Subcutaneous adipose tissue (tissue), 4 donors: ENCODE data around the gene C5. TPM values are rescaled to one million over a fixed set of nuclear protein-coding genes. Genes with fewer than 3 reads are reported as not detected.

Experiments
- total RNA-seq, 4 donors: library from RNA; depleted of rRNA; stranded (reverse); fragments of >200 nt; gene quantifications; one replicate each; pipeline ENCODE4 v1.1.0, GENCODE V29; 2016
- TF ChIP-seq, protein P1 (sequence below): fragments of 450-650 bp; IDR thresholded peaks from one replicate; pipeline ENCODE4 v1.5.1; 2016; ENCODE audit warnings: low read depth, mild to moderate bottlenecking, control low read depth, antibody characterized with exemption, moderate library complexity

C5 gene
- total RNA-seq, 4 donors from 2014 or later, result 13.6 to 23.7 (median 16.5) TPM

DNA sequence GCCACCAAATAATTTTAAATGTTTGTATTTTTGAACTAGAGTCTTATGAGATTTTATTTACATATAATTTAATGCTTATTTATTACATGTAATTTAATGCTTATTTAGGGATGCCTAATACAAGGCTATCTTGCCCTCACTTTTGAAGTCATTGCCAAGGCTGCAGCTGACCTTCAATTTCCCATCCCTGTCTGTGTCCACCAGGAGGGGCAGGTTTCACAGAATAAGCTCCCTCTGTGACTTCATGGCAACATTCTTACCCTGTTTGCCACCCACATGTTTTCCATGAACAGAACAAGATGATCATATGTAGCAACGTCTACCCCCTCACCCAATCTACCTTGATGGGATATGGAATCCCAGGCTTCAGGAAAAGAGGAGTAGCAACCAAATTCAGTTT, 27.0 kb downstream of the C5 start:
- TF ChIP-seq, protein P1, sequence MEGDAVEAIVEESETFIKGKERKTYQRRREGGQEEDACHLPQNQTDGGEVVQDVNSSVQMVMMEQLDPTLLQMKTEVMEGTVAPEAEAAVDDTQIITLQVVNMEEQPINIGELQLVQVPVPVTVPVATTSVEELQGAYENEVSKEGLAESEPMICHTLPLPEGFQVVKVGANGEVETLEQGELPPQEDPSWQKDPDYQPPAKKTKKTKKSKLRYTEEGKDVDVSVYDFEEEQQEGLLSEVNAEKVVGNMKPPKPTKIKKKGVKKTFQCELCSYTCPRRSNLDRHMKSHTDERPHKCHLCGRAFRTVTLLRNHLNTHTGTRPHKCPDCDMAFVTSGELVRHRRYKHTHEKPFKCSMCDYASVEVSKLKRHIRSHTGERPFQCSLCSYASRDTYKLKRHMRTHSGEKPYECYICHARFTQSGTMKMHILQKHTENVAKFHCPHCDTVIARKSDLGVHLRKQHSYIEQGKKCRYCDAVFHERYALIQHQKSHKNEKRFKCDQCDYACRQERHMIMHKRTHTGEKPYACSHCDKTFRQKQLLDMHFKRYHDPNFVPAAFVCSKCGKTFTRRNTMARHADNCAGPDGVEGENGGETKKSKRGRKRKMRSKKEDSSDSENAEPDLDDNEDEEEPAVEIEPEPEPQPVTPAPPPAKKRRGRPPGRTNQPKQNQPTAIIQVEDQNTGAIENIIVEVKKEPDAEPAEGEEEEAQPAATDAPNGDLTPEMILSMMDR, result no peak

DNA sequence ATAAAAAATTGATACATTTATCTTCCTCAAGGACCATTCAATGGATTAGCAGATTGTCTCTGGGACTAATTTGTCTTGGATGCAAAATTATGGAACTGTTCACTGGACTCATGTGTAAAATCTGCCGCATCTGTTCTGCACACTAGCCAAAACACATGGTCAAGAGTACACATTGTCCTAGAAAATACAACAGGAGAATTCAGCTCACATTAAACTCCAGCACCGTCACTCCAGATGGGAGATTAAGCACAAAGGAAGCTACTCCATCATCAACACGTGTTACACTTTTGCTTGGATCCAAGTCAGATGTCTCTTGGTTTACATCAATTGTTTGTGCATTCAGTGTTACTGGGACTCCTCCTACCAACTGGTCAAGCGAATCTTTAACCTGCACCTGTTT, 28.8 kb downstream of the C5 start:
- TF ChIP-seq, protein P1, result no peak

DNA sequence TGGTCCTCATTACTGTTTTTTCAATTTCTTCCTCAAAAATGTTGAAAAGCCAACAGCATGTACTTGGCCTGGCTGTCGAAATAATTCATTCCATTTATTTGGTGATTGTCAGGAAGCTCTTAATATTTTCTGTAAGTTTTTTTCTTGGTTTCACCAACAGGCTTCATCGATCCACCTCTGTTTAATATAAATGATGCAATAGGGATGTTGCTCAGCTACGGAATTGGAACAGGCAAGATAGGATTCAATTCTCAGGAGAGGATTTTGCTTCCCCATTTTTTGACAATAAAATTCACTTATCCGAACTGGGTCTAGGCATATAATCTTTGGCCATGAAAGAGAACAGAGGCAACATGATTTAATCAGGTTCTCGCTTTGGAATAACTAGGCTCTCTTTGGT, 30.8 kb downstream of the C5 start:
- TF ChIP-seq, protein P1, result no peak

DNA sequence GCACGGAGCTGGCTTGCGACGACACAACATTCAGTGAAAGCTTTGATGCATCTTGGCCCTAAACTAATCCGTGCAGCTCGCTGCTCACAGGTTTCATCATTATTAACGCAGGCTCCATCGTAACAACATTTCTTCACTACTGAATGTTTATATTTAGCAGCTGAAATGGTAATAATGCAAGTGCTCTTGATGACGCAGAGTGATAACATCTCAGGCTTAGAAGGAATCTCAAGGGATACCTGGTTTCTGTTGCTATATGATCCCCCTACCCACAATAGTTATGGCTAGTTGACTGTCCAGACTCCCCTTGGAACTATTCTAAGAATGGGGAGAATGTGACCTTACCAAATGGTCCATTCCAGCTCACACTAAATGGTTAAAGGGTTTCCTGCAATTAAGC, 36.2 kb downstream of the C5 start:
- TF ChIP-seq, protein P1, result no peak

DNA sequence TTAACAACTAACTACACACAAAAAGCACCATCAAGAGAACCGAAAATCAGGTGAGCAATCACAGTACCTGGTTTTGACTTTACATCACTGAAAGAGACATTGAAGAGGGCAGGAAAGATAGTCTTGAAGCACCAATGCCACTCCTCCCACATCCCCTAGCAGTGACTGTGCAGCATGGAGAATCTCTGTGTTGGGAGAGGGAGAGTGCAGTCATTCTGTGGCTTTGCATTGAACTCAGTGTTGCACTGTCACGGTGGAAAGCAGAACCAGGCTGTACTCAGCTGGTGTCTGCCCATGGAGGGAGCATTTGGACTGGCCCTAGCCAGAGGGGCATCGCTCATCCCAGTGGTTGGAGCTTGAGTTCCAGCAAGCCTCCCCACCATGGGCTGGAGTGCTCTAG, 40.4 kb downstream of the C5 start:
- TF ChIP-seq, protein P1, result no peak

DNA sequence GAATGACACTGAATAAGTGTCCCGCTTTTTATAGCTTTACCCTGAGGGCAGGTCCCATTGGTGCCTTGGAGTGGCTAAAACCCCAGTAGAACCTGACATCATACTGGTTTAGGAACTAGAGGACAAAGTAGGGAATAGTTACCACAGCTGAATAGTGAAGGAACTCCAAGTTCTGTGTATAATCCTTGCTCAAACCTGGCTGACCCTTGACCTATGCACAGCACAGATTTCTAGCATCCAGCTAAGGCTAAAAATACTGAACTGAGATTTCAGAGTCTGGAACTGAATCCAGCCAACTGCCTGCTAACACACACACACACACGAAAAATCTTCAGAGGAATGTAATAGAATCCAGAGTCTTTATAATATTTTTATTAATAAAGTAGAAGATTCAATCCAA, 50.8 kb downstream of the C5 start:
- TF ChIP-seq, protein P1, result no peak

DNA sequence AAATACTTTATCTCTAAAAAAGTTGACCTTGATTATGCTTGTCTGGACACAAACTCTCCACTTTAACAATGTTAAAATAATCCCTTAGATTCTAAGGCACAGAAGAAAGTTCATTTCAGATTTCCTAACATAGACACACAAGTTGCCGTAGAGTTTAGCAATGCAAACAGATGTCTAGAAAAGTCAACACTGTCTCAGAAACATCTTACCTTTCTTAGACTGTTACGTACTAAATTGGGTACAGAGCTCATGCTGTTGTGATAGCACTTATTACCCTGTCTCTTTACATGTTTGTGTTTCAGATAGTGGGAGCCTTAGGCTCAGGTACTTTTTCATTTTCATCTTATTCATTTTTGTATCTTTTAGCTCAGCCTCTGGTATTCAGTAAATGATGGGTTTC, 52.0 kb downstream of the C5 start:
- TF ChIP-seq, protein P1, result no peak

DNA sequence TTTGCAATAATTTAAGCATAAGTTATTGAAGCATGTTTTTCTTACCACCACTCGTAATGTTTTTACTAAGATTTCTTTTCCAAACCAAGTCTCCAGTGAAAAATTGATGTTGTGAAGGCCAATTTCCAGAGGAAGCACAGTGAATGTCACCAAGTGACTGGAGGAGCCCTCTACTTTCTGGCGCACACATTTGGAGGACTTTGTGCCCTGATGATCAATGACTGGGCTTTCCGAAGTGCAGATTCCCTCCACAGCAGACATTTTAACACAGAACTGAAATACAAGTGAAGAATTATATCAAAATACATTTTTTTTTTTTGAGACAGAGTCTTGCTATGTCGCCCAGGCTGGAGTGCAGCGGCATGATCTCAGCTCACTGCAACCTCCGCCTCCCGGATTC, 52.6 kb downstream of the C5 start:
- TF ChIP-seq, protein P1, result no peak
